WTC11 (cell line): ENCODE results near the gene GTF2H4. TPM values are rescaled to one million over a fixed set of nuclear protein-coding genes. Genes with fewer than 3 reads are reported as not detected.

ENCODE experiments used
- ATAC-seq: fragments of 200-7000 bp; cut with Tn5 transposase; 2 replicates; pipeline ENCODE4 v1.10.0; 2021; ENCODE audit warnings: mild to moderate bottlenecking, moderate library complexity
- CTCF ChIA-PET: fragments of 300-600 bp; sonication (Branson Sonifier 250); formaldehyde crosslinking; loops from one replicate; lab custom pipeline; 2021; ENCODE audit warnings: antibody characterized with exemption; lab: Charles Lee
- POLR2A ChIA-PET: fragments of 350-600 bp; sonication (Branson Sonifier 250); formaldehyde crosslinking; loops from one replicate; lab custom pipeline; 2021; ENCODE audit warnings: antibody characterized with exemption; lab: Charles Lee
- DNase-seq: peaks from one replicate; pipeline ENCODE4 v3.0.0; 2021; ENCODE audit warnings: low spot score
- H3K27ac Mint-ChIP-seq: 2 replicates; pipeline ENCODE4 v1.8.0; 2021; ENCODE audit warnings: mixed read lengths
- H3K27me3 Mint-ChIP-seq: 2 replicates; pipeline ENCODE4 v1.8.0; 2021; ENCODE audit warnings: low read depth, mild to moderate bottlenecking, moderate library complexity, mixed read lengths
- H3K36me3 Mint-ChIP-seq: 2 replicates; pipeline ENCODE4 v1.8.0; 2021; ENCODE audit warnings: mixed read lengths
- H3K4me1 Mint-ChIP-seq: 2 replicates; pipeline ENCODE4 v1.8.0; 2022; ENCODE audit warnings: mixed read lengths
- H3K4me3 Mint-ChIP-seq: 2 replicates; pipeline ENCODE4 v1.8.0; 2021; ENCODE audit warnings: mild to moderate bottlenecking, moderate library complexity, mixed read lengths
- H3K9me3 Mint-ChIP-seq: 2 replicates; pipeline ENCODE4 v1.8.0; 2021; ENCODE audit warnings: mixed read lengths
- CREM ChIP-seq: sonication (generic); formaldehyde crosslinking; IDR thresholded peaks from 2 replicates; pipeline ENCODE4 v1.8.1; 2022; ENCODE audit warnings: mild to moderate bottlenecking, missing genetic modification reagents, moderate library complexity
- FOXJ3 ChIP-seq: sonication (generic); formaldehyde crosslinking; IDR thresholded peaks from 2 replicates; pipeline ENCODE4 v1.9.0; 2021; ENCODE audit warnings: missing genetic modification reagents, mild to moderate bottlenecking, borderline replicate concordance
- FOXP1 ChIP-seq: sonication (generic); formaldehyde crosslinking; IDR thresholded peaks from 2 replicates; pipeline ENCODE4 v1.8.0; 2022; ENCODE audit warnings: missing genetic modification reagents, mild to moderate bottlenecking, moderate library complexity, borderline replicate concordance
- GABPB1 ChIP-seq: sonication (generic); formaldehyde crosslinking; IDR thresholded peaks from 2 replicates; pipeline ENCODE4 v1.8.1; 2023; ENCODE audit warnings: mild to moderate bottlenecking, missing genetic modification reagents
- GTF2I ChIP-seq: fragments of 250-450 bp; sonication (Bioruptor Pico); conservative IDR thresholded peaks from 2 replicates; pipeline ENCODE4 v1.4.0; 2021; ENCODE audit warnings: mild to moderate bottlenecking
- JUN ChIP-seq: sonication (generic); formaldehyde crosslinking; IDR thresholded peaks from 2 replicates; pipeline ENCODE4 v1.8.0; 2023; ENCODE audit warnings: mild to moderate bottlenecking, missing genetic modification reagents
- MAX ChIP-seq: sonication (generic); formaldehyde crosslinking; IDR thresholded peaks from 2 replicates; pipeline ENCODE4 v1.8.0; 2022; ENCODE audit warnings: mild to moderate bottlenecking, missing genetic modification reagents
- PREB ChIP-seq: sonication (generic); formaldehyde crosslinking; IDR thresholded peaks from 2 replicates; pipeline ENCODE4 v1.8.1; 2022; ENCODE audit warnings: mild to moderate bottlenecking, missing genetic modification reagents, moderate library complexity, borderline replicate concordance
- SOX15 ChIP-seq: fragments of 250-450 bp; sonication (Bioruptor Pico); IDR thresholded peaks from 2 replicates; pipeline ENCODE4 v1.9.0; 2021; ENCODE audit warnings: mild to moderate bottlenecking
- ZNF281 ChIP-seq: sonication (generic); formaldehyde crosslinking; IDR thresholded peaks from 2 replicates; pipeline ENCODE4 v1.8.0; 2023; ENCODE audit warnings: mild to moderate bottlenecking, missing genetic modification reagents
- ZNF317 ChIP-seq: sonication (generic); formaldehyde crosslinking; IDR thresholded peaks from 2 replicates; pipeline ENCODE4 v1.8.1; 2023; ENCODE audit warnings: low read depth, mild to moderate bottlenecking, moderate library complexity, missing genetic modification reagents, borderline replicate concordance
- ZNF416 ChIP-seq: fragments of 250-450 bp; sonication (Bioruptor Pico); IDR thresholded peaks from 2 replicates; pipeline ENCODE4 v1.9.0; 2021; ENCODE audit warnings: mild to moderate bottlenecking, inconsistent platforms
- total RNA-seq: library from RNA; stranded (reverse); gene quantifications from 3 replicates; pipeline ENCODE4 v1.2.3, GENCODE V29; 2021
- TF ChIP-seq, protein P1 (sequence below): fragments of 250-450 bp; sonication (Bioruptor Pico); IDR thresholded peaks from 2 replicates; pipeline ENCODE4 v2.1.2; 2022; ENCODE audit warnings: mild to moderate bottlenecking, moderate library complexity
- TF ChIP-seq, protein P2 (sequence below): sonication (generic); formaldehyde crosslinking; conservative IDR thresholded peaks from 2 replicates; pipeline ENCODE4 v1.8.1; 2023; ENCODE audit warnings: mild to moderate bottlenecking, low read depth, missing genetic modification reagents, moderate library complexity
- TF ChIP-seq, protein P3 (sequence below): sonication (generic); formaldehyde crosslinking; IDR thresholded peaks from 2 replicates; pipeline ENCODE4 v1.8.0; 2022; ENCODE audit warnings: mild to moderate bottlenecking, missing genetic modification reagents
- TF ChIP-seq, protein P4 (sequence below): fragments of 200-600 bp; IDR thresholded peaks from 2 replicates; pipeline ENCODE4 v1.8.0; 2022; ENCODE audit warnings: antibody characterized with exemption
- TF ChIP-seq, protein P5 (sequence below): fragments of 250-450 bp; sonication (Bioruptor Pico); IDR thresholded peaks from 2 replicates; pipeline ENCODE4 v1.9.0; 2021; ENCODE audit warnings: moderate library complexity, mild to moderate bottlenecking, inconsistent platforms, borderline replicate concordance
- TF ChIP-seq, protein P6 (sequence below): sonication (generic); formaldehyde crosslinking; IDR thresholded peaks from 2 replicates; pipeline ENCODE4 v1.8.0; 2023; ENCODE audit warnings: missing genetic modification reagents

GTF2H4 gene
- total RNA-seq, 1 experiment from 2014 or later = 49.2 TPM

GRCh38 chr6:30897882-30898281, 10.1 kb upstream of the GTF2H4 start (continued):
- TF ChIP-seq, protein P1, sequence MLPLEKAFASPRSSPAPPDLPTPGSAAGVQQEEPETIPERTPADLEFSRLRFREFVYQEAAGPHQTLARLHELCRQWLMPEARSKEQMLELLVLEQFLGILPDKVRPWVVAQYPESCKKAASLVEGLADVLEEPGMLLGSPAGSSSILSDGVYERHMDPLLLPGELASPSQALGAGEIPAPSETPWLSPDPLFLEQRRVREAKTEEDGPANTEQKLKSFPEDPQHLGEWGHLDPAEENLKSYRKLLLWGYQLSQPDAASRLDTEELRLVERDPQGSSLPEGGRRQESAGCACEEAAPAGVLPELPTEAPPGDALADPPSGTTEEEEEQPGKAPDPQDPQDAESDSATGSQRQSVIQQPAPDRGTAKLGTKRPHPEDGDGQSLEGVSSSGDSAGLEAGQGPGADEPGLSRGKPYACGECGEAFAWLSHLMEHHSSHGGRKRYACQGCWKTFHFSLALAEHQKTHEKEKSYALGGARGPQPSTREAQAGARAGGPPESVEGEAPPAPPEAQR = no peak
- TF ChIP-seq FOXJ3 (CRISPR knock-in tag) (no peak), ZNF416 (CRISPR knock-in tag) (no peak), GTF2I (no peak), FOXP1 (CRISPR knock-in tag) (no peak)
- TF ChIP-seq, protein P2, sequence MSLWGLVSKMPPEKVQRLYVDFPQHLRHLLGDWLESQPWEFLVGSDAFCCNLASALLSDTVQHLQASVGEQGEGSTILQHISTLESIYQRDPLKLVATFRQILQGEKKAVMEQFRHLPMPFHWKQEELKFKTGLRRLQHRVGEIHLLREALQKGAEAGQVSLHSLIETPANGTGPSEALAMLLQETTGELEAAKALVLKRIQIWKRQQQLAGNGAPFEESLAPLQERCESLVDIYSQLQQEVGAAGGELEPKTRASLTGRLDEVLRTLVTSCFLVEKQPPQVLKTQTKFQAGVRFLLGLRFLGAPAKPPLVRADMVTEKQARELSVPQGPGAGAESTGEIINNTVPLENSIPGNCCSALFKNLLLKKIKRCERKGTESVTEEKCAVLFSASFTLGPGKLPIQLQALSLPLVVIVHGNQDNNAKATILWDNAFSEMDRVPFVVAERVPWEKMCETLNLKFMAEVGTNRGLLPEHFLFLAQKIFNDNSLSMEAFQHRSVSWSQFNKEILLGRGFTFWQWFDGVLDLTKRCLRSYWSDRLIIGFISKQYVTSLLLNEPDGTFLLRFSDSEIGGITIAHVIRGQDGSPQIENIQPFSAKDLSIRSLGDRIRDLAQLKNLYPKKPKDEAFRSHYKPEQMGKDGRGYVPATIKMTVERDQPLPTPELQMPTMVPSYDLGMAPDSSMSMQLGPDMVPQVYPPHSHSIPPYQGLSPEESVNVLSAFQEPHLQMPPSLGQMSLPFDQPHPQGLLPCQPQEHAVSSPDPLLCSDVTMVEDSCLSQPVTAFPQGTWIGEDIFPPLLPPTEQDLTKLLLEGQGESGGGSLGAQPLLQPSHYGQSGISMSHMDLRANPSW (CRISPR knock-in tag) = no peak

- Mint-ChIP-seq H3K9me3 (no peaks in the 10 kb centered on the region), H3K4me1 (no peaks in the 10 kb centered on the region), H3K36me3 (peaks cover 46% of the 10 kb centered on the region), H3K27ac (no peak overlapping the region), H3K27me3 (no peaks in the 10 kb centered on the region), H3K4me3 (no peak overlapping the region)
- DNase-seq (no peak), ATAC-seq (no peak)
- ChIA-PET POLR2A (no interaction called here), CTCF (interaction anchor here (1.1 to 1.8 kb wide), 2 partner anchors 15 to 70 kb away, joined by 4 read pairs; partner anchors contain the start of gene VARS2)
- TF ChIP-seq MAX (no peak), ZNF317 (no peak), GABPB1 (CRISPR knock-in tag) (no peak), JUN (CRISPR knock-in tag) (no peak), CREM (CRISPR knock-in tag) (no peak), PREB (CRISPR knock-in tag) (no peak), ZNF281 (CRISPR knock-in tag) (no peak), SOX15 (CRISPR knock-in tag) (no peak)
- TF ChIP-seq, protein P3, sequence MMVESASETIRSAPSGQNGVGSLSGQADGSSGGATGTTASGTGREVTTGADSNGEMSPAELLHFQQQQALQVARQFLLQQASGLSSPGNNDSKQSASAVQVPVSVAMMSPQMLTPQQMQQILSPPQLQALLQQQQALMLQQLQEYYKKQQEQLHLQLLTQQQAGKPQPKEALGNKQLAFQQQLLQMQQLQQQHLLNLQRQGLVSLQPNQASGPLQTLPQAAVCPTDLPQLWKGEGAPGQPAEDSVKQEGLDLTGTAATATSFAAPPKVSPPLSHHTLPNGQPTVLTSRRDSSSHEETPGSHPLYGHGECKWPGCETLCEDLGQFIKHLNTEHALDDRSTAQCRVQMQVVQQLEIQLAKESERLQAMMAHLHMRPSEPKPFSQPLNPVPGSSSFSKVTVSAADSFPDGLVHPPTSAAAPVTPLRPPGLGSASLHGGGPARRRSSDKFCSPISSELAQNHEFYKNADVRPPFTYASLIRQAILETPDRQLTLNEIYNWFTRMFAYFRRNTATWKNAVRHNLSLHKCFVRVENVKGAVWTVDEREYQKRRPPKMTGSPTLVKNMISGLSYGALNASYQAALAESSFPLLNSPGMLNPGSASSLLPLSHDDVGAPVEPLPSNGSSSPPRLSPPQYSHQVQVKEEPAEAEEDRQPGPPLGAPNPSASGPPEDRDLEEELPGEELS (CRISPR knock-in tag) = no peak
- TF ChIP-seq, protein P4, sequence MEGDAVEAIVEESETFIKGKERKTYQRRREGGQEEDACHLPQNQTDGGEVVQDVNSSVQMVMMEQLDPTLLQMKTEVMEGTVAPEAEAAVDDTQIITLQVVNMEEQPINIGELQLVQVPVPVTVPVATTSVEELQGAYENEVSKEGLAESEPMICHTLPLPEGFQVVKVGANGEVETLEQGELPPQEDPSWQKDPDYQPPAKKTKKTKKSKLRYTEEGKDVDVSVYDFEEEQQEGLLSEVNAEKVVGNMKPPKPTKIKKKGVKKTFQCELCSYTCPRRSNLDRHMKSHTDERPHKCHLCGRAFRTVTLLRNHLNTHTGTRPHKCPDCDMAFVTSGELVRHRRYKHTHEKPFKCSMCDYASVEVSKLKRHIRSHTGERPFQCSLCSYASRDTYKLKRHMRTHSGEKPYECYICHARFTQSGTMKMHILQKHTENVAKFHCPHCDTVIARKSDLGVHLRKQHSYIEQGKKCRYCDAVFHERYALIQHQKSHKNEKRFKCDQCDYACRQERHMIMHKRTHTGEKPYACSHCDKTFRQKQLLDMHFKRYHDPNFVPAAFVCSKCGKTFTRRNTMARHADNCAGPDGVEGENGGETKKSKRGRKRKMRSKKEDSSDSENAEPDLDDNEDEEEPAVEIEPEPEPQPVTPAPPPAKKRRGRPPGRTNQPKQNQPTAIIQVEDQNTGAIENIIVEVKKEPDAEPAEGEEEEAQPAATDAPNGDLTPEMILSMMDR = no peak
- TF ChIP-seq, protein P5, sequence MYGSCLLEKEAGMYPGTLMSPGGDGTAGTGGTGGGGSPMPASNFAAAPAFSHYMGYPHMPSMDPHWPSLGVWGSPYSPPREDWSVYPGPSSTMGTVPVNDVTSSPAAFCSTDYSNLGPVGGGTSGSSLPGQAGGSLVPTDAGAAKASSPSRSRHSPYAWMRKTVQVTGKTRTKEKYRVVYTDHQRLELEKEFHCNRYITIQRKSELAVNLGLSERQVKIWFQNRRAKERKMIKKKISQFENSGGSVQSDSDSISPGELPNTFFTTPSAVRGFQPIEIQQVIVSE = no peak
- TF ChIP-seq, protein P6, sequence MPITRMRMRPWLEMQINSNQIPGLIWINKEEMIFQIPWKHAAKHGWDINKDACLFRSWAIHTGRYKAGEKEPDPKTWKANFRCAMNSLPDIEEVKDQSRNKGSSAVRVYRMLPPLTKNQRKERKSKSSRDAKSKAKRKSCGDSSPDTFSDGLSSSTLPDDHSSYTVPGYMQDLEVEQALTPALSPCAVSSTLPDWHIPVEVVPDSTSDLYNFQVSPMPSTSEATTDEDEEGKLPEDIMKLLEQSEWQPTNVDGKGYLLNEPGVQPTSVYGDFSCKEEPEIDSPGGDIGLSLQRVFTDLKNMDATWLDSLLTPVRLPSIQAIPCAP (CRISPR knock-in tag) = no peak
Observed at GRCh38 chr6:30898750-30899360, 9.2 kb upstream of the GTF2H4 start.
